ENCODE data around the gene INS. TPM values are rescaled to one million over a fixed set of nuclear protein-coding genes. Genes with fewer than 3 reads are reported as not detected.

INS gene
- total and polyA plus RNA-seq, 2 of the 8 experiments (the other 6 are each of a cell fraction or from before 2014, with no cell fraction given): not detected

GRCh38 chr11:2132246-2132645 lies 28.8 kb downstream of the INS start:
- Histone ChIP-seq H2BK120ac (replicated peaks; ENCODE audit: low read depth, low read length) (no peak overlapping the region), H3K9me3 (ENCODE audit: insufficient read depth in 2 of 2, low read depth in 1 of 2, low read length in 1 of 2) (no peaks in the 10 kb centered on the region; a peak in 1 of 4 replicates), H3K27ac (ENCODE audit: low read depth, low read length) (no peak overlapping the region), H2AK5ac (ENCODE audit: low read depth, low read length) (no peak overlapping the region), H3K4me1 (replicated peaks in 1 of 4; ENCODE audit: control insufficient read depth in 3 of 4, insufficient read depth in 4 of 4, low read length in 3 of 4) (peaks cover 0 to 7% (median 3%) of the 10 kb centered on the region in 4 experiments; a peak in 3 of 7 replicates), H3K23me2 (ENCODE audit: low read depth, low read length) (peaks cover 10% of the 10 kb centered on the region; the same call in 1 of the 2 replicates), H3K56ac (replicated peaks; ENCODE audit: insufficient read length, low read depth, low read length) (peak overlapping the region; percentile 92), H4K5ac (ENCODE audit: insufficient read length, low read depth, low read length) (no peak overlapping the region), H4K8ac (ENCODE audit: extremely low read depth, insufficient read depth, low read length) (no peak overlapping the region), H3K4me2 (ENCODE audit: insufficient read depth in 1 of 2, low read depth in 2 of 2, low read length in 2 of 2) (no peak overlapping the region), H3K23ac (ENCODE audit: insufficient read length) (no peak overlapping the region), H3K18ac (ENCODE audit: extremely low read depth, low read length) (no peak overlapping the region), H3K9ac (replicated peaks in 1 of 4; ENCODE audit: extremely low read depth in 1 of 4, low read depth in 3 of 4, low read length in 3 of 4) (peak overlapping the region in 1 of 4 experiments; percentile 16; a peak in 1 of 7 replicates), H2BK5ac (ENCODE audit: low read depth, low read length) (no peak overlapping the region), H3K14ac (ENCODE audit: insufficient read length) (no peak overlapping the region), H3K4me3 (ENCODE audit: extremely low read depth in 1 of 4, insufficient read depth in 2 of 4, low read depth in 3 of 4, low read length in 4 of 4) (no peak overlapping the region), H3K79me2 (ENCODE audit: control insufficient read depth in 1 of 2, insufficient read depth in 2 of 2, low read length in 2 of 2) (no peaks in the 10 kb centered on the region), H4K20me1 (replicated peaks in 1 of 2; ENCODE audit: control insufficient read depth in 1 of 2, insufficient read depth in 2 of 2, low read length in 2 of 2) (peaks cover 0 to 9% of the 10 kb centered on the region in 2 experiments), H4K91ac (replicated peaks; ENCODE audit: insufficient read length, low read length) (no peak overlapping the region), H3K36me3 (ENCODE audit: control insufficient read depth in 2 of 4, insufficient read depth in 4 of 4, low read length in 3 of 4) (no peaks in the 10 kb centered on the region), H2AFZ (ENCODE audit: low read length) (no peak overlapping the region), H2BK20ac (ENCODE audit: low read length) (no peak overlapping the region), H2BK15ac (ENCODE audit: low read length) (no peak overlapping the region), H3K79me1 (ENCODE audit: low read depth, low read length) (no peaks in the 10 kb centered on the region), H3K4ac (replicated peaks; ENCODE audit: insufficient read length, low read depth, low read length) (no peak overlapping the region), H3K27me3 (replicated peaks in 1 of 4; ENCODE audit: control insufficient read depth in 3 of 4, extremely low read depth in 1 of 4, insufficient read depth in 3 of 4, low read length in 3 of 4) (peaks cover 3 to 40% (median 26%) of the 10 kb centered on the region in 4 experiments), H2BK12ac (ENCODE audit: low read depth, low read length) (0 out of 2 replicates have a peak overlapping the region, but pooled peaks have one; percentile 86)
- POLR2A ChIA-PET (ENCODE audit: partially characterized antibody): interaction anchor here (1.0 kb wide), 1 partner anchor 11 kb away, joined by 4 read pairs; no protein-coding TSS in a partner anchor
- no peak for FAIRE-seq
- CTCF ChIA-PET (ENCODE audit: partially characterized antibody): interaction anchor here (0.6 to 12.3 kb wide), 4 partner anchors 8 to 95 kb away, joined by 3 to 170 read pairs (median 4); no protein-coding TSS in a partner anchor
- DNase-seq (ENCODE audit: low read depth in 1 of 2, low spot score in 2 of 2): no peak
- TF ChIP-seq SIRT6 (IDR thresholded peaks at IDR 0.05; ENCODE audit: low read length) (no peak), CHD2 (IDR thresholded peaks at IDR 0.05; ENCODE audit: low read length) (no peak), EZH2 (IDR thresholded peaks at IDR 0.05; ENCODE audit: low read depth, low read length, severe bottlenecking) (no peak), EGR1 (IDR thresholded peaks at IDR 0.05; ENCODE audit: borderline replicate concordance, low read depth, low read length) (no peak), RFX5 (IDR thresholded peaks at IDR 0.05; ENCODE audit: borderline replicate concordance, low read depth, low read length) (no peak), NRF1 (IDR thresholded peaks at IDR 0.05; ENCODE audit: low read depth, low read length) (no peak), RXRA (IDR thresholded peaks at IDR 0.05; ENCODE audit: insufficient read depth, low read depth, low read length) (no peak), ZNF274 (IDR thresholded peaks at IDR 0.05; ENCODE audit: borderline replicate concordance, extremely low read depth, low read length) (no peak), TCF12 (IDR thresholded peaks at IDR 0.05; ENCODE audit: low read depth, low read length) (no peak), YY1 (IDR thresholded peaks at IDR 0.05; ENCODE audit: low read depth, low read length) (no peak), MAFK (IDR thresholded peaks at IDR 0.05; ENCODE audit: low read depth, low read length) (no peak)
- 82% methylated on average over 6 of the region's 6 CpGs; no CpG with 5 or more reads in 1 of the 2 experiments for WGBS, 2 experiments (ENCODE audit: extremely low coverage in 1 of 2, insufficient coverage in 1 of 2, insufficient read length in 1 of 2, insufficient replicate concordance in 2 of 2, low coverage in 1 of 2, low lambda C conversion rate in 2 of 2, missing lambda C conversion rate in 1 of 2)

All from H1 (cell line).